IPS DF 4.7 (cell line): Measurements from ENCODE around the gene ATP5PF.
"Not testable (repeated sequence)": the region's sequence is repeated elsewhere in the genome, so short reads cannot be mapped to it uniquely, and the experiment has no call there.

Source experiments
- DNase-seq: peaks from one replicate; pipeline ENCODE4 v3.0.0-alpha.2; 2013; ENCODE audit warnings: low spot score; ENCODE audit errors: extremely low read depth

The ATP5PF gene

DNA sequence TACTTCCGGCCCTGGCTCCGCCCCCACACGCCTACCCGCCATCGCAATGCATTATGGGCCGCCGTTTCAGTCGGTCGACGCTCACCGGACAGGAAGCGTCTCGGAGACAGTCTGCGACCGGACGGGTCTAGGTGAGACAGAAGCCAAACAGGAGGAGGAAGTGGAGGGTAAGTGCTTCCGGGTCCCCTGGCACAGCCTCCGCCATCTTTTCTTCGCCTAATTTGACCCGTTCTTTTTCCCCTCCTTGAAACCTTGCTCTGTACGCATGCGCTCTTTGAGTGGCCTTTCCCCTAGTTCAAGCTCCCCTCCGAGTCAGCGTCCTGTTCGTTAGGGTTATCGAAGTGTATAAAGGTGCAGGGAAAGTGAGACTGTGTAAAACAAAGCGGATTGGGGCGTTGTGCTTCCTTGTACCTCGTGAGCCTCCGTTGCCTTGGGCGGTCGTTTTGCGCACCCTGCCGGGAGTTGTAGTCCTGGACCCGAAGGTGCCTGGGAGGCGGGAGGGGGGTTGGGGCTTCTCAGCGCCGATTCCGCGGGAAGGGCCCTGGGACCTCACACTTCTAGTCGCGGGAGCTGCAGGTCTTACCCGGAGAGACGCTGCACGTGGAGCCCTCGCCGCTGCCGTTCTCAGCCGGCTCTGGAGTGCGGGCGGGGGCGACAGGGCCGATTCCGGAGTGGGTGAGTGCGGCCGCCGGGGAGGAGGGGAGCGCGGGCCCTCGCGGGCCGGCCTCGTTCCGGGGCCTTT lies at the start of gene ATP5PF, which contains the start of gene GABPA:
Gene ATP5PF (minus strand): TSS at position 1 of the 742 bp plus-strand sequence. CDS start 5,110 bp downstream, outside the sequence.
Gene GABPA (plus strand): TSS at position 69 of the 742 bp plus-strand sequence. CDS start 6,627 bp downstream, outside the sequence.
- DNase-seq: peak; percentile 91

- not testable (repeated sequence) for DNase-seq
Observed at GRCh38 chr21:25778126-25778875, 43.6 kb upstream of the ATP5PF start.

GRCh38 chr21:25776440-25776839 lies 41.7 kb upstream of the ATP5PF start:
- no peak for DNase-seq

DNA sequence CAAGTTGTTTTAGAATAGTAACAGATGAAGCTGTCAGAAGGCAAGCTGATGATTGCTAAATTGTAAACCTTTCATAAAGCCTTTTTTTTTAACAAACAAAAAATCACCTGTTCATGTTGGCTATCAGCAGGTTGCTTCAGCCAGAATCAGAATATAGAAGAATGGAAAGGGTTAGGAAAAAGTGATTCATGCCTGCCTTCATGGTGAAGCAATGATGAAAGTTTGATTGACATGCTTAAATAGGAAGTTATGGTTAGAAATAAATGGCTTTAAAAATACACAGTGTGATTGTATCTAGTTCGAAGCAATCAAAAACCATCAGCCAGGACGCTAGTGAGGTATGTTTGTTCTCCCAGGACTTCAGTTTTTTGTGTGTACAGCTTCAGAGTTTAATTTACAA lies 38.0 kb upstream of the ATP5PF start:
- no peak for DNase-seq

GRCh38 chr21:25767921-25768320 lies 33.2 kb upstream of the ATP5PF start:
- DNase-seq: no peak

DNA sequence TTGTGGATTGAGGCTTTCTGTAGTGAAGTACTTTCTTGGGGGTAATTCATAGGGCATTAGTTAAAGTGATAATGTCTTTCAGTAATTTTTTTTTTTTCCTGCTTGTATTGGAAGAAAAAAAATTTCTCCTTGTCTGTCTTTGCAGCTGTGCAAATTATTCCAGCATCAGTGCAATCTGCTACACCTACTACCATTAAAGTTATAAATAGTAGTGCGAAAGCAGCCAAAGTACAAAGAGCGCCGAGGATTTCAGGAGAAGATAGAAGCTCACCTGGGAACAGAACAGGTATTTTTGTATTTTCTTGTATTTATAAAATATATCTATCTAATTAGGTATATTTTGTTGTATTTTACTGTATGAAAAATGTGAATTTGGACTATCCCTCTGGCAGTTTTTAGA lies 29.4 kb upstream of the ATP5PF start:
- no peak for DNase-seq

GRCh38 chr21:25760677-25761076 lies 26.0 kb upstream of the ATP5PF start:
- DNase-seq: no peak

DNA sequence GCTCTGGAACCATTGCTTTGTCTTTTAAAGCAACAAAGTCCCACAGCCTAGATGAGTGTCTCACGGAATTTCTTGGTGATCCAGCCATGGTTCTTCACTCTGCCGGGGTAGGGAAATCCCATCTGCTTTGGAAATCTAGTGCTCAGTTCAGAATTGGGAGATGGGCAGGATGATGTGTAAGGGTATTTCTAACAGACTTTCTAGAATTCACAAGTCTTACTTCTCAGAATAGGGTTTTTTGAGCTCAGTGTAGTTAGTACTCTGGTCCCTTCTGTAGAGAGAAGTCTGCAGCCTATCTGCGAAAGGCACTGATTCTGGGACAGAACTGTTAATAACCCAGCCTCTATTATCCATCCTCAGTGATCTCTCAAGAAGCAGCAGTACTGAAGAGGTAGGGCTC lies 25.4 kb upstream of the ATP5PF start:
- DNase-seq: no peak

DNA sequence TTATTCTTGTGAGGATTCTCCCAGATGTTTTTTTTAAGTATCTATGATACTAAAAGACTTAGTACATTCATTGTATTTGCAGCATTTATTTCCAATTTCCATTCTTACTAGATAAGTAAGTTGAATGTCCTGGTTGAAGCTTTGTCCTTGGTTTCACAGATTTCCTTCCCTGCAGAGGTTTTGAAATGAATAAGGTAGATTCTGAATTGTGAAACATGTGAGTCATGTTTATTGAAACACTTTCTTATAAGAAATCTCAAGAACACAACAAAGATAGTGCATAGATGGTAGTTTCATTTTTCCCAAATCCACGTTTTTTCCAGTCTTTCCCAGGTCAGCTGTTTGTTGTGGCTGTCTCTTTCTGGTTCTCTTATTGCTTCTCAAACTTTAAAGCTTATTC lies 24.9 kb upstream of the ATP5PF start:
- DNase-seq: no peak

DNA sequence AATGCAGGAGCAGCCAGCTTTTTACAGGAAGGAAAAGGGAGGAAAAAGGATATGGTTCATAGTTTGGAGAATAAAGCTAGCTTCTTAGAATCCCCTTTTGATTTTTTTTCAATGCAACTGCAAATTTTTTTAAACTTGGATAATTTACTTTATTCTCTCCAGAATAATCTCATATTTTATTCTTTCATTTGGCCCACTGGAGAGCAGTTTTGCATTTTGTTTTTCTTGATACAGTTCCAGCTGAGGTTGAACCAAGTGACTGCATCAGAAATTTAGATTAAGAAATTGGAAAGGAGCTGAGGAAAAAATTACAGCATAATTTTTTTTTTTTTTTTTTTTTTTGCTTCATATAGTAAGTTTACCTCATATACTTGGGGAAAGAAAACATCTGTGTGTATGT lies 22.8 kb upstream of the ATP5PF start:
- DNase-seq: no peak

DNA sequence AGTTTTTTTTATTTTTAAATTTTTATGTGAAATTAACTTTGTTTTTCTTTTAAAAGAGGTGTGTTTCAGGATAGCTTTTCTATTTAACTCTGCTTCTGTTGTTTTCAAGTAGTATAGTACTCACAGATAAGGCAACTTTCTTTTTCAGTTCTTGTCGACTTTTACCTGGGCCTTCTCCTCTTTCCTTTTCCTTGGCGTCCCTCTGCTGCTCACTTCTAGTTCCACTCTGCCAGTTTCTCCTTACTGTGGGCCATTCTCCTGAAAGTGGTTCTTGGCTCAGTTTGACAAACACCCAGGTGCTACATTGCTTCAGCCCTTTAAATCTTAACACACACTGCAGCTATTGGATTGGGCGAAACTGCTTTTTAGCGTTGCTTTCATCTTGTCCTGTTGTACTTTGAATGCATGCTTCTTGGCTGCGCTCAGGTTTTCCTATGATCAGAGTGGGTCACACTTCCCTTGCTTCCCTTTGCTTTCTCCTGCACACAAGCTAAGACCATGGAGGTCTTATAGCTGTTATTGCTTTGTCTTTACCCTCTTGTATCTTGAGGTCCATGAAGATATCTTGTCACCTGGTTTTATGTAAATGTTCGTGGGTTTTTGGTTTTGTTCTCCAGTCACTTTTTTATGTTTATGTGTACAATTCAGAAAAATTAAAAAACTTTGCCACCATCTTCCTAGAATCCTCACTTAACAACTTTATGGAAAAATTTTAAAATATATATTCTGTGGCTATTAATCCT lies 21.7 kb upstream of the ATP5PF start:
- no peak for DNase-seq

GRCh38 chr21:25752416-25752815 lies 17.7 kb upstream of the ATP5PF start:
- DNase-seq: no peak

DNA sequence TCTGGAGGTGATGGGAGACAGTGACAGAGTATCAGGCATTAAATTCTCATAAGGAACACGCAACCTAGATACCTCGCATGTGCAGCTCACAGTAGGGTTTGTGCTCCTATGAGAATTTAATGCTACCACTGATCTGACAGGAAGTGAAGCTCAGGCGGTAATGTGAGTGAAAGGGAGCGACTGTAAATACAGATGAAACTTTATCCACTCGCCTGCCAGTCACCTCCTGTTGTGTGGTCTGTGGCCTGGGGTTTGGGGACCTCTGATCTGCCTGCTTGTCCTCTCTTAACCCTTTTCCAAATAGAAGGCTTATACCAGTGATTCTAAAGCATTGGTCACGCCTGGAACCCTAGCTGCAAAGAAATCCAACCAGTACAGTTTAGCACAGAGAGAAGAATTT lies 15.4 kb upstream of the ATP5PF start:
- no peak for DNase-seq

GRCh38 chr21:25744854-25745253 lies 10.2 kb upstream of the ATP5PF start:
- DNase-seq: no peak

- no peak for DNase-seq
Observed at GRCh38 chr21:25742900-25743299, 8.2 kb upstream of the ATP5PF start.

GRCh38 chr21:25737421-25737820 lies 2.7 kb upstream of the ATP5PF start:
- DNase-seq: no peak

DNA sequence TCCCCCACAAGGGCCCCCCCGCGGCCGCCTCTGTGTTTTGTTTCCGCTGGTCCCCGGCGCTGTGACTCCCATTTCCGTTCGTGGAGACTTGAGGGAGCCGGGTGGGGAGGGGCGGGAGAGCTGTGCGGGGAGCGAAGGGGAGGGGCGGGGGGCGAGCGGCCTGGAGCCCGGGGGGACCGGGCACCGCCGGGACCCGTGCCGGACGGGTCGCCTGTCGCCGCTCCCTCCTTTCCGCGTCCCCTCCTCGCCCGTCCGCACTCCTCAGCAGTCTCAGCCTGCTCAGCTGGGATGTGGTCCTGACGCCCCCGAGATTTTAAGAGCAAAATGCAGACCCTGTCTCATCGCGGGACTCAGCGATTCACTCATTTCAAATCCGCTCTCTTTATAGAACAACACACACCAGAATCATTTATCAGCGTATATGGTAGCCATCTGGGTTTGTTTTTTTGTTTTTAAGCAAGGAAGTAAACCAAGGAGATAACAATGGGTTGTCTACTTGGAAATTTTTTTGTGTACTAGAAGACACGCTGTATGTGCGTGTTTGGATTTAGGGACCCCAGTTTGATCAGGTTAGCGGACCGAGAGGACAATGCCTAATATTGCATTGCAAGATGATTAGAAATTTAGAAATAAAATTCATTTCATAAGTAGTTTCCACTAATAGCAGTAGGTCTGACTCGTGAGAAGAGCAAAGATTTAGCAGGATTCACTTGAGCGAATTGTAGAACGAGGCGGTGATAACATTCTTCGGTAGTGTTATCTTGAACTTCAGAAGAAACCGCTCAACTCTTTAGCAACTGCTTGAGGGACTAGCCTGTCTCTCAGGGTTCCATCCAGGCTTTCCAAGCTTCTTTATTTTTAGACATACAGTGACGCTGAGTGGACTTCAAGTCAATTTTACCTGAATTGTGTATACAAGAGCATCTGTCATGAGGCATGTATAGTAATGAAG lies 1.2 kb upstream of the ATP5PF start:
- no peak for DNase-seq

DNA sequence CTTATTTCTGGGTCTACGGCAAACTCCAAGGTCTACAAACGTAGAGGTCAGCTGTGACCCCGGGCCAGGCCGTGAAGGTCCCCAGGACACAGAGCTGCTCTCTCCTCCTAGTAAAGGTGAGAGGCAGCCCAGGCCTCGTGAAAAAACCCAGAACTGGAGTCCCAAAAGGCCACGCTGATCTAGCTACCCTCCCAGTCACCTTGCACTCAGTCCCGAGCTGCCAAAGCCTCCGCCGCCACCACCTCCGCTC lies 125 bp downstream of the ATP5PF start:
- DNase-seq: no peak

GRCh38 chr21:25733859-25734653 lies 648 bp downstream of the ATP5PF start:
- no peak for DNase-seq

- no peak for DNase-seq
Observed at GRCh38 chr21:25732091-25732760, 2.5 kb downstream of the ATP5PF start.
